Endothelial cell of umbilical vein (primary cell): ENCODE measurements around the gene CYGB.

Source experiments
- EZH2 ChIP-seq: IDR thresholded peaks from 2 replicates; pipeline ENCODE4 v1.6.1; 2012; ENCODE audit warnings: borderline replicate concordance, low read depth, mild to moderate bottlenecking, moderate library complexity, low read length, inconsistent platforms; ENCODE audit not compliant: severe bottlenecking
- FOS ChIP-seq: IDR thresholded peaks from 2 replicates; pipeline ENCODE4 v1.6.1; 2011; ENCODE audit warnings: mild to moderate bottlenecking, low read length, moderate library complexity, borderline replicate concordance; ENCODE audit not compliant: insufficient read depth
- GATA2 ChIP-seq: IDR thresholded peaks from 2 replicates; pipeline ENCODE4 v1.7.0; 2011; ENCODE audit warnings: low read depth, mild to moderate bottlenecking, moderate library complexity, mixed read lengths, low read length; ENCODE audit not compliant: insufficient read length, insufficient read depth
- JUN ChIP-seq: IDR thresholded peaks from 2 replicates; pipeline ENCODE4 v1.6.1; 2011; ENCODE audit warnings: borderline replicate concordance, low read depth; ENCODE audit not compliant: insufficient read length, insufficient read depth
- MYC ChIP-seq: IDR thresholded peaks from one replicate; pipeline ENCODE4 v1.6.1; 2011; ENCODE audit warnings: mild to moderate bottlenecking, low read depth, low read length
- POLR2A ChIP-seq: IDR thresholded peaks from 2 replicates; pipeline ENCODE4 v1.6.1; 2012; ENCODE audit warnings: low read depth, mild to moderate bottlenecking, control low read depth, low read length
- POLR2AphosphoS5 ChIP-seq: IDR thresholded peaks from 2 replicates; pipeline ENCODE4 v1.6.1; 2012; ENCODE audit warnings: low read depth, mild to moderate bottlenecking, control low read depth, low read length, moderate library complexity; ENCODE audit not compliant: insufficient read depth
- TF ChIP-seq, protein P1 (sequence below), 2 donors: IDR thresholded peaks; 1 replicate in 1 of 2; 2 replicates in 1 of 2; pipeline ENCODE4 v1.5.1; 2011; ENCODE audit warnings: low read length in 2 of 2, mild to moderate bottlenecking in 2 of 2, moderate library complexity in 2 of 2, control low read depth in 1 of 2, inconsistent platforms in 1 of 2, low read depth in 1 of 2; ENCODE audit not compliant: insufficient read depth in 1 of 2; ENCODE audit errors: extremely low read depth in 1 of 2
- TF ChIP-seq, protein P2 (sequence below): IDR thresholded peaks from 2 replicates; pipeline ENCODE4 v1.6.1; 2011; ENCODE audit not compliant: insufficient read depth, insufficient read length

DNA sequence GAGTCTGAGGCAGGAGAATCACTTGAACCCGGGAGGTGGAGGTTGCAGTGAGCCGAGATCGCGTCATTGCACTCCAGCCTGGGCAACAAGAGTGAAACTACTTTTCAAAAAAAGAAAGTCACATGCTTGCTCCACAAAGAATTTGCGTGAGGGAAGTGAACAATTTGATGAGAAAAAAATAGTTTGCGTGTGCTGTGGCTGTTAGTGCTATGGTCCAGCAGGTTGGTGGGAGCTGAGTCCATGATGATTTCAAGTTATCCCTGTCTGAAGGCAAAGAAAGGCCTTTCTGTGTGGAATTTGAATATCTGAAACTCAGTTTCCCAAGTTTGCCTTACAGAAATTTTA lies 23.3 kb upstream of the CYGB start:
- TF ChIP-seq, protein P1, sequence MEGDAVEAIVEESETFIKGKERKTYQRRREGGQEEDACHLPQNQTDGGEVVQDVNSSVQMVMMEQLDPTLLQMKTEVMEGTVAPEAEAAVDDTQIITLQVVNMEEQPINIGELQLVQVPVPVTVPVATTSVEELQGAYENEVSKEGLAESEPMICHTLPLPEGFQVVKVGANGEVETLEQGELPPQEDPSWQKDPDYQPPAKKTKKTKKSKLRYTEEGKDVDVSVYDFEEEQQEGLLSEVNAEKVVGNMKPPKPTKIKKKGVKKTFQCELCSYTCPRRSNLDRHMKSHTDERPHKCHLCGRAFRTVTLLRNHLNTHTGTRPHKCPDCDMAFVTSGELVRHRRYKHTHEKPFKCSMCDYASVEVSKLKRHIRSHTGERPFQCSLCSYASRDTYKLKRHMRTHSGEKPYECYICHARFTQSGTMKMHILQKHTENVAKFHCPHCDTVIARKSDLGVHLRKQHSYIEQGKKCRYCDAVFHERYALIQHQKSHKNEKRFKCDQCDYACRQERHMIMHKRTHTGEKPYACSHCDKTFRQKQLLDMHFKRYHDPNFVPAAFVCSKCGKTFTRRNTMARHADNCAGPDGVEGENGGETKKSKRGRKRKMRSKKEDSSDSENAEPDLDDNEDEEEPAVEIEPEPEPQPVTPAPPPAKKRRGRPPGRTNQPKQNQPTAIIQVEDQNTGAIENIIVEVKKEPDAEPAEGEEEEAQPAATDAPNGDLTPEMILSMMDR (IDR thresholded peaks at IDR 0.05; ENCODE audit: extremely low read depth in 1 of 2, insufficient read depth in 1 of 2, low read depth in 1 of 2, low read length in 2 of 2): no peak
- TF ChIP-seq POLR2A: no peak
- TF ChIP-seq EZH2: no peak
- TF ChIP-seq, protein P2, sequence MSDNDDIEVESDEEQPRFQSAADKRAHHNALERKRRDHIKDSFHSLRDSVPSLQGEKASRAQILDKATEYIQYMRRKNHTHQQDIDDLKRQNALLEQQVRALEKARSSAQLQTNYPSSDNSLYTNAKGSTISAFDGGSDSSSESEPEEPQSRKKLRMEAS: no peak
- no peak for TF ChIP-seq GATA2
- no peak for TF ChIP-seq POLR2AphosphoS5
- TF ChIP-seq MYC: no peak
- TF ChIP-seq FOS: no peak
- no peak for TF ChIP-seq JUN
